GM12878 (cell line): ENCODE data around the gene PLXDC1. TPM values are rescaled to one million over a fixed set of nuclear protein-coding genes. Genes with fewer than 3 reads are reported as not detected.

Source experiments
- CEBPZ ChIP-seq: fragments of 150-350 bp; IDR thresholded peaks from 2 replicates; pipeline ENCODE4 v1.6.1; 2016; ENCODE audit warnings: low read depth, low read length
- CHD2 ChIP-seq: IDR thresholded peaks from 2 replicates; pipeline ENCODE4 v1.6.1; 2011; ENCODE audit warnings: low read depth, low read length, improper control_type of control experiment, borderline replicate concordance
- E2F8 ChIP-seq: fragments of 450-650 bp; IDR thresholded peaks from 2 replicates; pipeline ENCODE4 v1.6.1; 2018; ENCODE audit warnings: mild to moderate bottlenecking, low read depth, moderate library complexity; ENCODE audit not compliant: partially characterized antibody
- HCFC1 ChIP-seq: fragments of 150-350 bp; IDR thresholded peaks from 2 replicates; pipeline ENCODE4 v1.6.1; 2014; ENCODE audit warnings: low read length
- KAT2A ChIP-seq: conservative IDR thresholded peaks from 2 replicates; pipeline ENCODE4 v1.6.1; 2011; ENCODE audit warnings: low read depth, low read length; ENCODE audit not compliant: control insufficient read depth
- MYB ChIP-seq: fragments of 150-350 bp; IDR thresholded peaks from 2 replicates; pipeline ENCODE4 v1.6.1; 2014; ENCODE audit warnings: mild to moderate bottlenecking, low read depth, low read length, borderline replicate concordance
- RCOR1 ChIP-seq: conservative IDR thresholded peaks from 2 replicates; pipeline ENCODE4 v1.6.1; 2012; ENCODE audit warnings: low read depth, low read length, improper control_type of control experiment
- SKIL ChIP-seq: fragments of 450-650 bp; IDR thresholded peaks from 2 replicates; pipeline ENCODE4 v1.6.1; 2017; ENCODE audit warnings: mild to moderate bottlenecking, low read depth, inconsistent platforms; ENCODE audit not compliant: poor library complexity, severe bottlenecking
- SMAD1 ChIP-seq: fragments of 450-650 bp; IDR thresholded peaks from 2 replicates; pipeline ENCODE4 v1.6.1; 2018; ENCODE audit warnings: mild to moderate bottlenecking, low read depth; ENCODE audit not compliant: partially characterized antibody
- polyA plus RNA-seq, 11 experiments: library from polyadenylated mRNA; depleted of rRNA in 4 of 11; unstranded in 6 of 11; stranded (reverse) in 5 of 11; fragments of >200 nt; fragmentation: Nextera tagmentation in 4 of 11; fragmentation: Illumina TruSeq in 1 of 11; extraction: Ambion mirVana in 4 of 11; extraction: Trizol in 1 of 11; gene quantifications; 1 replicate in 1 of 11; 2 replicates in 10 of 11; pipeline versions ENCODE4 v1.2.1 to v1.2.3, GENCODE V29; 2011 to 2016; ENCODE audit warnings: inconsistent platforms in 2 of 11, missing spikeins in 2 of 11, low read depth in 1 of 11
- total RNA-seq, 4 experiments: library from RNA; depleted of rRNA in 3 of 4; stranded (reverse); fragments of >200 nt in 3 of 4; fragmentation: Illumina TruSeq in 1 of 4; extraction: Trizol in 1 of 4; gene quantifications; 2 replicates each; pipeline versions ENCODE4 v1.2.1 to v1.2.3, GENCODE V29; 2013 to 2021

Gene PLXDC1
- total and polyA plus RNA-seq, 10 of the 15 experiments (the other 5 are each of a cell fraction or from before 2014, with no cell fraction given): 0.03 to 0.30 (median 0.22) TPM; not detected in 7

- TF ChIP-seq E2F8 (no peak), RCOR1 (no peak), SKIL (no peak), MYB (no peak), CHD2 (no peak), SMAD1 (no peak), HCFC1 (no peak), KAT2A (no peak), CEBPZ (no peak)
Measured at GRCh38 chr17:39097537-39097936, 53.9 kb downstream of the PLXDC1 start (continued).
